Right cardiac atrium (tissue), 5 donors: ENCODE data around the gene VAV3. TPM values are rescaled to one million over a fixed set of nuclear protein-coding genes. Genes with fewer than 3 reads are reported as not detected.

Source experiments
- ATAC-seq, 2 donors: fragments of 200-7000 bp; cut with Tn5 transposase; one replicate each; pipeline versions ENCODE4 v1.8.0 to v1.9.1; 2020; ENCODE audit warnings: moderate library complexity in 2 of 2, mild to moderate bottlenecking in 1 of 2
- DNase-seq, 3 donors: peaks; one replicate each; pipeline ENCODE4 v3.0.0-alpha.2; 2020
- H3K27ac ChIP-seq: one replicate; pipeline ENCODE4 v1.5.1; 2013; ENCODE audit warnings: mild to moderate bottlenecking, low read length, control low read depth, moderate library complexity
- H3K27me3 ChIP-seq: one replicate; pipeline ENCODE4 v1.6.1; 2013; ENCODE audit not compliant: control insufficient read depth, insufficient read depth
- H3K4me1 ChIP-seq: one replicate; pipeline ENCODE4 v1.6.1; 2013; ENCODE audit warnings: low read length; ENCODE audit not compliant: control insufficient read depth, insufficient read depth
- H3K4me3 ChIP-seq: one replicate; pipeline ENCODE4 v1.5.1; 2013; ENCODE audit warnings: low read length, control low read depth
- H3K9me3 ChIP-seq: one replicate; pipeline ENCODE4 v1.6.1; 2013; ENCODE audit warnings: low read length; ENCODE audit not compliant: control insufficient read depth
- WGBS: extraction: QIAGEN DNeasy Blood & Tissue Kit; methylation state at CpG from one replicate; pipeline ENCODE4 v1.1.7; 2013; 5-methylcytosine and 5-hydroxymethylcytosine counted together
- intact Hi-C, 4 donors: fragments of 100-400 bp; cut with DNase I; formaldehyde crosslinking; loops; one replicate each; pipeline versions ENCODE4 v1.11.0 to v1.14.0; 2022 to 2023
- polyA plus RNA-seq: library from polyadenylated mRNA; stranded (reverse); fragments of 200-250 nt; gene quantifications from one replicate; pipeline ENCODE4 v1.2.3, GENCODE V29; 2013
- total RNA-seq, 4 donors: library from RNA; stranded (reverse); fragmentation: NEBNext Ultra II Directional; extraction: Animal tissue kit (Norgen Biotek cat#: 25700); gene quantifications; one replicate each; pipeline ENCODE4 v1.2.1, GENCODE V29; 2021
- donor health status: healthy with polysubstance abuse.
- donor health status: DM: no; HTN: yes; CAD: no.
- donor health status: DM: no; HTN: no; CAD: no.
- donor health status: DM: no; HTN: yes; CAD: no; lungs with severe emphysema.
- donor health status: DM: yes; HTN: yes; CAD: no.

The VAV3 gene
- total and polyA plus RNA-seq, 5 donors: 0.79 to 4.0 (median 2.7) TPM

DNA sequence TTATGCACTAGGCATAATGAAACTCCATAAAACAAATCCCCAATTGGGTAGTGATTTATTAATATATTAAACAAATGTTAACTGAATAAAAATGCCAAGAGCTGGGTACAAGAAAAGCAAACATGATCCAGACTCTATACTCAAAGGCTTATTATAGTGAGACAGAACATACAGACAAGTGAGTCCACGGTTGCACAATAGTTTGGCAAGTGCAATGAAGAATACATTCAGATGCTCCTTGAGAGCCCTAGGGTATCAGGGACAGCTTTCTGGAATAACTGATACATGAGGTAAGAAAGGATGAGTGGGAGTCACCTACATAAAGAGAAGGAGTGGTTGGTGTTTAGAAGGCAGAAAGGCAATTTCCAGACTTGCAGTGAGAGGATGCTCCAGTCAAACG, 85.1 kb downstream of the VAV3 start:
- DNase-seq: no peak
- WGBS: 81% methylated on average over 2 of the region's 2 CpGs
- Histone ChIP-seq H3K4me1 (no peaks in the 10 kb centered on the region), H3K4me3 (no peak overlapping the region), H3K9me3 (no peaks in the 10 kb centered on the region), H3K27ac (no peak overlapping the region), H3K27me3 (no peaks in the 10 kb centered on the region)
- intact Hi-C loops: no loop called here
- no peak for ATAC-seq

DNA sequence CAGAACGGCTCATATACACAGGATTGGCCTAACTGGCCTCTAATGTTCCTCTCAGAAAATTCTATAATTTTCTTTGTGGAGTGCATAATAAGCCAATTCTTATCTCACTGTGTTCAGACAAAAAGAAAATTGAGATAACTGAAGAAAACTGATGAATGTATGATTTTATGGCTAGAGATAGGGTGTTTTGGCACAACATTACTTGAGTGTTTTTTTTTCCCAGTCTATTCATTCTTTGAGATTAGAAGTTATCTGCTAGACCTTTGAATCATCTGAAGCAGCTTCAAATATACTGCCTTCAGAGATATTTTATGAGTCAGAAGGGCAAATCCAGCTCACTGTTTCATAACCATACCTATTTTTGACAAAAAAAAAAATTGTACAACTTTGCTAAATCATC, 85.6 kb downstream of the VAV3 start:
- ATAC-seq (peak in 1 of 2 donors; percentile 64), DNase-seq (no peak)
- Histone ChIP-seq H3K9me3 (no peaks in the 10 kb centered on the region), H3K27me3 (no peaks in the 10 kb centered on the region), H3K4me1 (no peaks in the 10 kb centered on the region), H3K4me3 (no peak overlapping the region), H3K27ac (no peak overlapping the region)
- intact Hi-C loops: no loop called here
- 40% methylated on average over 1 of the region's 1 CpG for WGBS

DNA sequence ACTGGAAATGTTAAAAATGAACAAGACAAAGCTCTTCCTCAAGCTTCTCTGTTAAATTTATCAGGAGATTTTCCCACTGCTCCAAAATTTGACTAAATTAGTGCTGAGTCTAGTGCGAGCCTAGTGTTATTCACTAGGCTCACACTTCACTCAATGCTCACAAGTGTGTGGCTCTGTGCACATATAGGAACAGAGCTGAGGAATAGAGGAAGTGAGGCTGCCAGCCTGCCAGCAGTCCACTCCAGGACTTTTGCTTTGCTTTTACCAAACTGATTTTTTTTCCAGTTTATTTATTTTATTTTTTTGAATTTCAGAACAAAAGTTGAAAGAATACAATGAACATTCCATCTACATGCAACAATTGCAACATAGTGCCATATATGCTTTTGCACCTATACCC, 87.2 kb downstream of the VAV3 start:
- Histone ChIP-seq H3K4me1 (no peaks in the 10 kb centered on the region), H3K4me3 (no peak overlapping the region), H3K9me3 (no peaks in the 10 kb centered on the region), H3K27ac (no peak overlapping the region), H3K27me3 (no peaks in the 10 kb centered on the region)
- ATAC-seq: peak in 1 of 2 donors; percentile 59
- WGBS: 75% methylated on average over 1 of the region's 1 CpG
- DNase-seq: peak in 1 of 3 donors; percentile 33
- intact Hi-C loops: no loop called here

DNA sequence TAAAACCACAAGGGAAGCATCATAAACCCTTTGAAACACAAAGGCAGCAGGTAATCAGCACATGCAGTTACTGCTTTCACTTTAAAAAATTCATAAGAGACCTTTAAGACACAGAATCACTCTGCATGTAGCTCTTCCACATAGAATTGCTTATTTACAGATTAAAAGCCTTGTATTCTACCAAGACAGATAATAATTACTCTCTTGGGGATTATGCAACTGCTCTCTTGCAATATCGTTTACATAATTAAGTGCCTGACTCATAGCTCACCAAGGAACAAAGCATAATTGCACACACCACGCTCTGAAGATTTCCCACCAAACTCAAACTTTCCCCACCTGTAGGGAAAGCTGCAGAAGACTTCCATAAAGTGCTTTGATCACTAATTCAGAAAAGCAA, 87.9 kb downstream of the VAV3 start:
- intact Hi-C loops: no loop called here
- H3K27ac ChIP-seq: no peak overlapping the region

DNA sequence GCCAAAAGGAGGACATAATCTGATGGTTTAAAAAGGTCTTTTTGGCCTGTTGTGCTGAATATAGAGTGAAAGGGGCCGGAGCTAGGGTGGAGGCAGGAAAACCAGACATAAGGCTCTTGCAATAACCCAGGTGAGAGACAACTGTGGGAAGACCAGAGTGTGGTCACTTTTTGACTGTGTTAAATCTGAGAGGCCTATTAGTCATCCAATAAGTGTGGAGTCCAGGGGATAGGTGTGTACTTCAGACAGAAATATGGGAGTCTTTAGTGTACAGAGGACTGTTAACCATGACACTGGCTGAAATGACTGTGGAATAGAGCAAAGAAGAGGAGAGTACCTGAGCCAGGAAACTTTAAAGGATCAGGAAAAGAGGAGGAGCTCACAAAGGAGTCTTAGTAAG, 89.3 kb downstream of the VAV3 start:
- H3K9me3 ChIP-seq: no peaks in the 10 kb centered on the region
- H3K27me3 ChIP-seq: no peaks in the 10 kb centered on the region
- WGBS: 96% methylated on average over 1 of the region's 1 CpG
- H3K4me1 ChIP-seq: no peaks in the 10 kb centered on the region
- no peak overlapping the region for H3K4me3 ChIP-seq
- intact Hi-C loops: no loop called here
- DNase-seq (no peak), ATAC-seq (no peak)
- no peak overlapping the region for H3K27ac ChIP-seq

More for the DNA sequence above, 87.9 kb downstream of the VAV3 start:
- 41% methylated on average over 2 of the region's 2 CpGs for WGBS
- DNase-seq (no peak), ATAC-seq (peak; percentile 55 to 74)
- Histone ChIP-seq H3K4me3 (no peak overlapping the region), H3K4me1 (no peaks in the 10 kb centered on the region), H3K27me3 (no peaks in the 10 kb centered on the region), H3K9me3 (no peaks in the 10 kb centered on the region)

DNA sequence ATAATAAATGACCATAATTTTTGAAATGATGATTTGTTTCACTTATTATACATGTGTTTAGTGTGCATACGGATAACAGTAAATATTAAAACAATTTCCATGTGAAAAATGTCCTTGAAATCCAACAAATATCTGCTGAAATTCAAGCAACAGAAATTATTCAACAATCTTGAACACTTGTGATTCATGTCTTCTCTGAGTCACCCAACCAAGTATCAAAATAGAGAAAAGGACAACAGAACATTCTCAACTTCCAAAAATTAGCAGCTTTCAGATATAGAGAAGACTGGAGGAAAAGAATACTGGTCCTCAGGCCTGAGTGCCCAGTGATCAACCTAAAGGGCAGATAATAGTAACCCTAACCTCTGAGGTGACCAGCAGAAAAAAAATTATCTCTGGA, 90.8 kb downstream of the VAV3 start:
- Histone ChIP-seq H3K27me3 (no peaks in the 10 kb centered on the region), H3K9me3 (no peaks in the 10 kb centered on the region), H3K4me3 (no peak overlapping the region), H3K4me1 (no peaks in the 10 kb centered on the region), H3K27ac (no peak overlapping the region)
- 87% methylated on average over 1 of the region's 1 CpG for WGBS
- ATAC-seq (no peak), DNase-seq (no peak)
- intact Hi-C loops: no loop called here

DNA sequence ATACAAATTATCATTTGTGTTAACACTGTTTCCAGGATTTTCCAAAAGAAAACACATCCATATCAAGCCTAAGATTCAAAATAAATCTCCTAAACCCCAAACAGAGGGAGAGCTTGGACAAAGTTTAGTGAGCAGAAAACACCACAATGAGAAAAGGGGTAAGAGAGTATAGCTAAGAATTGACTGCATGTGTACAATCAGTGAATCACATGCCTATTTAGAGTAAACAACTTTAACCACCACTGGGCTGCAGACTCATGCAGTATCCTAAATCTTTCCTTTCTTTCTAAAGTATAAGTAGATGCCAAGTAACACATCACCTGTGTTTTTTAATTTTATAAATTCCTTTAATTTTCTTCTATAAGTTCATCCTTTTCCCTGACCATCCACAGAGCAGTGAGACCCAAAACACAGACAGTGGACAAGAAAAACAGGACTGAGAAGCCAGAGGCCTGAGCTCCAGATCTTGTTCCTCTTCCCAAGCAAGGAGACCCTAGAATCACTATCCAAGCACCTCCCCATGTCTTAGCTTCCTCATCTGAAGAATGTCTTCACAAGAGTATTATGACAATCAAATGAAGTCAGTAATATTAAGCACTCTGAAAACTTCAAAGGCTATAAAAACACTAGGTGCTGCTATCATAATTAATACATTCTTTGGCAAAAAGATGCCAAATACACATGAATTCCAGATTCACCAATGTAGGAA, 93.1 kb downstream of the VAV3 start:
- H3K27me3 ChIP-seq: no peaks in the 10 kb centered on the region
- intact Hi-C loops: no loop called here
- H3K4me3 ChIP-seq: no peak overlapping the region
- no peaks in the 10 kb centered on the region for H3K4me1 ChIP-seq
- no peak overlapping the region for H3K27ac ChIP-seq
- no peaks in the 10 kb centered on the region for H3K9me3 ChIP-seq
- ATAC-seq (no peak), DNase-seq (no peak)

DNA sequence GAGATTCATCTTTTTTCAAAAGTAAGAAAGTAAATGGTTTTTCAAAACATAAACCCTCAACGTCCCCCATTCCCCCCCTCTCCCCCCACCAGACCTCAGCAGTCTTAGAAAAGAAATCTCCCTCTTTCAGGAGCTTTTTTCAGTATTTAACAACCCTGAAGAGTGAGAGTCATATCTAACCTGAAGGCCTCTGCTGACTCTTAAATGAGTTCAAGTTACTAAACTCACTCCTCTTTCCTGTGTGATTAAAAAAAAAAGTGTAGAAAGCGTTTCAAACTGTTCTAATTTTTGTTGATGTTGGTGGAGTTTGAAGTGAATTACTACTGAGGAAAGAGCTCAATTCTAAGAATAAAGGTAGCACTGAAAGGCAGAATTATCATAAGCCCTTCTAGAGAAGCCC, 93.7 kb downstream of the VAV3 start:
- no peak overlapping the region for H3K27ac ChIP-seq
- intact Hi-C loops: no loop called here
- ATAC-seq: no peak
- H3K27me3 ChIP-seq: no peaks in the 10 kb centered on the region
- WGBS: 49% methylated on average over 2 of the region's 2 CpGs
- H3K9me3 ChIP-seq: no peaks in the 10 kb centered on the region
- DNase-seq: no peak
- H3K4me1 ChIP-seq: no peaks in the 10 kb centered on the region
- H3K4me3 ChIP-seq: no peak overlapping the region

DNA sequence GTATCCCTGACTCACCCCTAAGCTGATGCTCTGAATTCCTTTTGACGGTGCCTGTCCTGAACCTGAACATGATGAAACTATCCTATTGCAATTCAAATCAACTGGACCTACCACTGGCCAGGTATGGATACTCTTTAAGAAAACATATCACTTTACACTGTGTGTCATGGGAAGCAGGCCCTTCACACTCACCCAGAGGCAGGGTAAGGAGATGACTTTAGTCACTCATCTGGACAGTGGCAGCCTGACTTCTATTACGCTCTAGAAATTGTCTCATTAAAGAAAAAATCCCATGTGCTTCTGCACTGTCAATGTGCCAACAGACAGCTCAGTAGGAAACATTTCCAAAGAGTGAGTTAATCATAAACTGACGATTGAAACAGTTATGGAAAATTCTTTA, 94.3 kb downstream of the VAV3 start:
- no peak overlapping the region for H3K27ac ChIP-seq
- H3K9me3 ChIP-seq: no peaks in the 10 kb centered on the region
- no peak overlapping the region for H3K4me3 ChIP-seq
- WGBS: 67% methylated on average over 3 of the region's 3 CpGs
- no peaks in the 10 kb centered on the region for H3K27me3 ChIP-seq
- no peak for DNase-seq
- intact Hi-C loops: no loop called here
- H3K4me1 ChIP-seq: no peaks in the 10 kb centered on the region
- peak; percentile 25 to 36 for ATAC-seq

DNA sequence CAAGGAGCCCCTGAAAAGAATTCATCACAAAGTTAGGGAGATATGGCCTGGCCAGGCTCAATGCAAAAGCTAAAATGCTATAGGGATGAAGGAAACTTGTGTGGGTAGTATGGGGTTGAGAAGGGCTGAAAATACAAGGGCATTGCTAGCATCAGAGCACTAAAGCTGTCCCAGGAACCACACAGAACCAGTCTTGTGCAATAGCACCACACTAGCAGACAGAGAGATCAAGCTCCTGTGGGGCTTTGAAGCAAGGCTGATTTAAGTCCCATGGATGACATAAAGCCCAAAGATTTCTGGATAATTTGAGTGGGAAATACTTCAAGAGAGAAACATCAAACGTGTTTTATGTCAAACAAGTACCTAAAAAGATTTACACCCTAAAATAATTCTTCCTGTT, 97.1 kb downstream of the VAV3 start:
- H3K27ac ChIP-seq: no peak overlapping the region
- H3K9me3 ChIP-seq: no peaks in the 10 kb centered on the region
- 66% methylated on average over 1 of the region's 1 CpG for WGBS
- H3K4me1 ChIP-seq: no peaks in the 10 kb centered on the region
- ATAC-seq (no peak), DNase-seq (no peak)
- intact Hi-C loops: no loop called here
- H3K27me3 ChIP-seq: no peaks in the 10 kb centered on the region
- H3K4me3 ChIP-seq: no peak overlapping the region

DNA sequence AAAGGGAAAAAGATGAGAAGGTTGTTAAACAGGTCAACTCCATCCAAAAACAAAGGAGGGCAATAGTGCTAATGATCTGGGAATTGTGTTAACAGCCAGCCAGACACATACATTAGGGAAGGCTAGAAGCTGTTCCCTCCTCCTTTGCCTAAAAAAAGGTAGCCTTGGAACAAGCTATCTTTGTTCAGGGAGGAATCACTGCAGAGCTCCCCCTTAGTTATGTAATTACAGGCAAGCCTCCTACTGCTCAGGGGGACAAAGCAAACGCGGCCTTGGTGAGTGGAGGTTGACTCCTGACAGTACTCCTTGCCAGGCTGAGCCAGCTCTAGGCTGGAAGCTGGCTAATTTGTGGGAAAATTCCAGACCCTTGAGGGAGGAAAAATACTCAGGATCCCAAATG, 97.6 kb downstream of the VAV3 start:
- no peaks in the 10 kb centered on the region for H3K27me3 ChIP-seq
- DNase-seq (no peak), ATAC-seq (no peak)
- 70% methylated on average over 2 of the region's 2 CpGs for WGBS
- H3K4me1 ChIP-seq: no peaks in the 10 kb centered on the region
- H3K27ac ChIP-seq: no peak overlapping the region
- H3K9me3 ChIP-seq: no peaks in the 10 kb centered on the region
- intact Hi-C loops: no loop called here
- H3K4me3 ChIP-seq: no peak overlapping the region

DNA sequence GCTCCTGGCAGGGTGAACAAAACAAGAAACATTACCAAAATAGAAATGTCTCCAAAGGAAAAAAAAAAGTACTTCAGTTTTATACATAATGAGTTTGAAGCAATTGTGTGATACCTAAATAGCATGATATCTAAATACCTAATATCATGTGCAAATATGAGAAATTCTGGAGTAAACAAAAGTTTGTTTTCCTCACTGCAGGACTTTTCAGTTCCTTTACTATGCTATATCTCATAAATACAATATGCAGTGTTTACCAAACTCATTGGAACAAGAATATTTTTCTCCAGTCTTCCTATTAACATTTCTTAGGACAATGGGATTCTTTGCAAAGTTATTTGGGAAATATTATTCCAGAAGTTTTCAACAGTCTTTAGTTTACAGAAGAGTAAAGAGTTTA, 98.1 kb downstream of the VAV3 start:
- Histone ChIP-seq H3K27ac (no peak overlapping the region), H3K27me3 (no peaks in the 10 kb centered on the region), H3K4me3 (no peak overlapping the region), H3K4me1 (no peaks in the 10 kb centered on the region), H3K9me3 (no peaks in the 10 kb centered on the region)
- no peak for ATAC-seq
- no peak for DNase-seq
- intact Hi-C loops: no loop called here
